GM18520 (cell line): ENCODE data around the gene NEURL4.

Experiments
- ATAC-seq: cut with Tn5 transposase; IDR thresholded peaks from one replicate; pipeline ENCODE4 v1.9.1; 2021; ENCODE audit not compliant: unreplicated experiment

The NEURL4 gene

DNA sequence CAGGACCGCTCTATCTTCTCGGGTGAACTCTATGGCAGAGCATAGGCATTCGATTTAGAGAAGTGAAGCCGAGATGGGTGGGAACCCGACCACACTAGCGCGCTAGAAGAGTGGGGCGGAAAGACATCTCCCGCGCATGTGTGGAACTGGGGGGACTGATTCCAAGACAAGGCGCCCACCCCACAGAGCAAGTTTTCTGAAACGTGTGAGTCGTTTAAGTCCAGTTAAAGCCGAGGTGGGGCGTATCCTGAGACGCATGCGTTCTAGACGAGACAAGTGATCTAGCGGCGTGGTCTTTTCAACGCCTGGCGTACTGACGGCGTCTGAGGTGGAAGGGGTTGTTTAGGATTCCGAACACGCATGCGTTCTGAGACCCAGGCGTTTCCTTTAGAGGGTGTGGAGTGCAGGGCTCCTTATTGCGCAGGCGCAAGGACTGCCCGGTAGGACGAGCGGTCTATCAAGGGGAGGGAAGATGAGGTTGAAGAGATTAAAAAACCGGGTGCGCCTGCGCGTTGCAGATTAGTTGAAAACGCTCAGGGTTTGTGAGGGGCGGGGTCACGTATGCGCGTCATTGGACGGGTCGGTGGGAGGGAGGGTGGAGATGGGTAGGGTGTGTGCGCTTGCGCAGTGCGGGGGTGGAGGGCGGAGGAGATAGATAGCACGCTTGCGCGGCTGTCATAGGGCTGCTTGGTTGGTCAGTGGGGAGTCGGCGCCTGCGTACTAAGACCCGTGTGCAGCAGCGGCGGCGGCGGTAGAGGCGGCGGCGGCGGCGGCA lies 22.0 kb downstream of the NEURL4 start, which contains the start of gene EIF5A:
EIF5A (plus strand) TSS at position 718 of the 775 bp plus-strand sequence. CDS start 2,008 bp downstream, outside the sequence.
- peak; percentile 62 for ATAC-seq

GRCh38 chr17:7304179-7304578 lies 25.0 kb downstream of the NEURL4 start:
- ATAC-seq = no peak

- no peak for ATAC-seq
These were observed 32.8 kb downstream of the NEURL4 start for GRCh38 chr17:7296189-7296861.

DNA sequence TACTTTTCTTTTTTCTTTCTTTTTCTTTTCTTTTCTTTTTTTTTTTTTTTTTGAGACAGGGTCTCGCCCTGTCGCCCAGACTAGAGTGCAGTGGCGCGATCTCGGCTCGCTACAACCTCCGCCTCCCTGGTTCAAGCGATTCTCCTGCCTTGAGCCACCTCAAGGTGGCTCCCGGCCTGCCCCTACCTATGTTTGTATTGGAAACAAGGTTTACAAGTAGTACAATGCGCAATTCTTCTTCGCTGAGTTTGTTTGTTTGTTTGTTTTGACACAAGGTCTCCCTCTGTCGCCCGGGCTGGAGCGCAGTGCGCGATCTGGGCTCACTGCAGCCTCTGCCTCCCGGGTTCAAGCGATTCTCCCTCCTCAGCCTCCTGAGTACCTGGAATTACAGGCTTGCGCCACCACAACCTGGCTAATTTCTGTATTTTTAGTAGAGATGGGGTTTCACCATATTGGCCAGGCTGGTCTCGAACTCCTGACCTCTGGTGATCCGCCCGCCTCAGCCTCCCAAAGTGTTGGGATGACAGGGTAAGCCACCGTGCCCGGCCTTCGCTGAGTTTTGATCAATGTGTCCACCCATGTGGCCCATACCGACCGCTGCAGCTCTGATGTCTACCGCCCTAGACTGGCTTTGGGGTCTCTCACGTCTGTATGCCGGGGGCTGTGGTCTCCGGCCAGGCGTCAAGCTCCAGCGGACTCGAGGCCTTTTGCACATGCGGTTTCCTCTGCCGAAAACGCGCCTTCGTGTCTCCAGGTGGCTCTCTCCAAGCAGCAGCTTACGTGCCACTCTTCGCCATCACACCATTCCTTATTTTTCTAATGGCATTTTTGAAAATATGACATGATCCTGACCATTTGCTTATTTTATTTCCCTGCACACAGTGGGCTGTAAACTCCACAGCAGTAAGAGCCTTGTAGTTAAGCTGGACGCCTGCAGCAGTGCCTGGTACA lies 33.6 kb downstream of the NEURL4 start:
- ATAC-seq = no peak

GRCh38 chr17:7294614-7295153 lies 34.5 kb downstream of the NEURL4 start, which contains the start of gene YBX2:
Gene YBX2, minus strand, starts transcription at chr17:7294639. Its CDS starts 139 bp downstream, at chr17:7294500.
- ATAC-seq = no peak

GRCh38 chr17:7293816-7294613 lies 35.1 kb downstream of the NEURL4 start:
- ATAC-seq = no peak

DNA sequence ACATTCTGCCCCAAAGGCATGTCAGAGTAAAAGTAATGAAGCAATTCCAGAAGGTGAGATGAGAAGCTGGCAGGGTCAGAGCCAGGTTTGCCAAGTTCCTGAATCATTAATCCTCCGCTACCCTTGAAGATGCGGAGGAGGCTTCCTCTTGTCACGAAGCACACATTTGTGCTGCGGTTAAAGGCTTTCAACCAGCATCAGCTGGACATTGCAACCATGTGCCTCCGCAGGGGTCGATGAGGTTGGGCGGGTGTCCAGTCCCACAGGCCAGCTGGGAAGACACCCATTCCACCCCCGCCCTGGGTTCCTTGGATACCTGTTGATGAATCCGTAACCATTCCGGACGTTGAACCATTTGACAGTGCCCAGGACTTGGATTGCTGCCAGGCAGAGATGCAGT lies 36.0 kb downstream of the NEURL4 start:
- no peak for ATAC-seq

DNA sequence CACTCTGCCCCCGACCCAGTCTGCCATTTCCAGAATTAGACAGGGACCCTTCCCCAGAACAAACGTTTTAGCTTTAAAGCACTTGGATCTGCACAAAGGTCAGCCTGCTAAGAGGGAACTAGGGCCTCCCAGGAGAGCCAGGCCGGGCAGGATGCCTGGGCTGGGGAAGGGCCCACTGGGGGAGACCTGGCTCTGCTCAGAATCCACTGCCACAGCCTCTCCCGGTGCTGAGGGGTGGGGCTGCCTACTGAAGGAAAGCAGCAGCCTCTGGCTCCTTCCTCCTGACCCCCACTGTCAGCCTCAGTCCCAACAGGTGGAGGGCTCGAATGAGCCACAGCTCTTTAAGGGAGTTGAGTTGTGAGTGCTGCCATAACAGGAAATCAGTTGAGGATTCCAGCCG lies 36.4 kb downstream of the NEURL4 start:
- ATAC-seq = no peak

DNA sequence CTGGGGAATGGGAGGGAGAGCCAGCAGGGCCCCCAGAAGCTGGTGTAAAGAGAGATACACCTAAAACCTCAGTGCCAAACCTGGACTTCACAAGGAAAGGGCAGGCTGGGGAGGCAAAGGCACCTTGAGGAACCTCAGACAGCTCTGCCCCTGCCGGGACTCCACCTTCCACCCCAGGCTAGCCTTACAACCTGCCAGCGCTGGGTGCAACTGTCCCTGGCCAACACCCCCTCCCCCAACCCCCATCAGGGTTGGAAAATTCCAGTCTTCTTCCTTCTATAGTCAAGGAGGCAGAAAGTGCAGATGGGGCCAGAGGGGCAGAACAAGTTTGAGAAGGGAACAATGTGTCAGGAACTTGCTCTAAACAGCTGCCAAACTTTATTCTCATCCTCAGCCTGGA lies 36.9 kb downstream of the NEURL4 start:
- ATAC-seq = no peak

DNA sequence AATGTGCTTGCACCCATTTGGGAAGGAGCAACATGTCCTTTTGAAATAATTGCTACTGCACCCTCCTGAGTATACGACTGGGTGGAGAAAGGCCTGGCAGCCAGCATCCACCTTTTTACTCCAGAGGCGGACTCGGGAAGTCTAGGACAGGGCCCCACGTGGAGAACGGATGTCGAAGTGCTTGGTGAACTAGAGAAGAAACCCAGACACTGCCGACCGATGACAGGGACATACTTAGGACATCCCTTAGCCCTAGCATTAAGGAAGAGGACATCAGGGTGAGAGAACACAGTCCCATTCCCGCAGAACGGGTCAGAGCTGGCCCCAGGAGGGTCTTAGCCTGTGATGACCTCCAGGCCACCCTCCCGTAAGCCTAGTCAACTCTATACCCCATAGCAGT lies 38.5 kb downstream of the NEURL4 start:
- ATAC-seq = no peak

GRCh38 chr17:7290166-7290565 lies 39.0 kb downstream of the NEURL4 start:
- ATAC-seq = no peak

DNA sequence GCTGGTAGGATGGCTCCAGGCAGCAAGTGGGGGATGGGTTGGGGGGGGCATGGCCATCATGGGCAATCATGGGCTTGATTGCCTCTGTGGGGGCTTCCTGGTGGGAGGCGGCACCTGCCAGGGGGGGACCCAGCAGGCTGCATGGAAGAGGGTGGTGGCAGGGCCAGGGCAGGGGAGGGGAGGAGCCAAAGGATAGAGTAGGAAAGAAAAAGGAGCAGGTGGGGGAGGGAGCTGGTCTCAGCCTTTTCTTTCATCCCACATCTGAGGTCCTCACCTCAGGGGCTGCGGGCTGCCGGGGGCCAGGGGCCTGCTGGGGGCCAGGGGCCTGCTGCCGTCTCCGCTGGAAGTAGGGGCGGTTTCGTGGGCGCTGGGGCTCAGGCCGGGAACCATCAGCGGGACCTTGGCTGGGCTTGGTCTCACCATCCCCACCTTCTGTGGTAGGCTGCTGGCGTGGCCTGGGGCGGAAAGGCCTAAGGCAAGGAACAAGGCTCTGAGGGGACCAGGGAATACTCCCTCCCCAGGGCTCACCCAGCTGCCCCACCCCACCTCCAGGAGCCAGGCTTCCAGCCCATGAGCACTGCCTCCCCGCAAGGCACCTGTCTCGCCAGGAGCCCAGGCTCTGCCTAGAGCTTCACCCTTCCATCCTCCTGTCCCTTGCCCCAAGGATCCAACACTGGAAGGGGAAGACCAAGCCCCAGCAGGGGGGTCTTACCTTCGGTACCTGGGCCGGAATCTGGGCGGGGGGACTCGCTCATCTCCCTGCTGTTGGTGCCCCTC lies 39.7 kb downstream of the NEURL4 start:
- no peak for ATAC-seq

DNA sequence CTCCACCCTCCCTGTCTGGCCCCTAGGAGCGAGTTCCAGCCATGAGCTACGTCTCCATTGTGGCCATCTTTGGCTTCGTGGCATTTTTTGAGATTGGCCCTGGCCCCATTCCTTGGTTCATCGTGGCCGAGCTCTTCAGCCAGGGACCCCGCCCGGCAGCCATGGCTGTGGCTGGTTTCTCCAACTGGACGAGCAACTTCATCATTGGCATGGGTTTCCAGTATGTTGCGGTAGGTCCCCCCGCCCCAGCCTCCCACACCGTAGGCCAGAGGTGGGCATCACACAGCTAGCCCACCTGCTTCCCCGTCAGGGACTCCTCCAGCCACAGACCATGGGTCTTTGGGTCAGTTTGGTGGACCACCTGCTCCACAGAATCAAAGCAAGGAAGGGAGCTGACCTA lies 43.5 kb downstream of the NEURL4 start:
- no peak for ATAC-seq

- no peak for ATAC-seq
These were observed 44.2 kb downstream of the NEURL4 start for GRCh38 chr17:7284911-7285310.

DNA sequence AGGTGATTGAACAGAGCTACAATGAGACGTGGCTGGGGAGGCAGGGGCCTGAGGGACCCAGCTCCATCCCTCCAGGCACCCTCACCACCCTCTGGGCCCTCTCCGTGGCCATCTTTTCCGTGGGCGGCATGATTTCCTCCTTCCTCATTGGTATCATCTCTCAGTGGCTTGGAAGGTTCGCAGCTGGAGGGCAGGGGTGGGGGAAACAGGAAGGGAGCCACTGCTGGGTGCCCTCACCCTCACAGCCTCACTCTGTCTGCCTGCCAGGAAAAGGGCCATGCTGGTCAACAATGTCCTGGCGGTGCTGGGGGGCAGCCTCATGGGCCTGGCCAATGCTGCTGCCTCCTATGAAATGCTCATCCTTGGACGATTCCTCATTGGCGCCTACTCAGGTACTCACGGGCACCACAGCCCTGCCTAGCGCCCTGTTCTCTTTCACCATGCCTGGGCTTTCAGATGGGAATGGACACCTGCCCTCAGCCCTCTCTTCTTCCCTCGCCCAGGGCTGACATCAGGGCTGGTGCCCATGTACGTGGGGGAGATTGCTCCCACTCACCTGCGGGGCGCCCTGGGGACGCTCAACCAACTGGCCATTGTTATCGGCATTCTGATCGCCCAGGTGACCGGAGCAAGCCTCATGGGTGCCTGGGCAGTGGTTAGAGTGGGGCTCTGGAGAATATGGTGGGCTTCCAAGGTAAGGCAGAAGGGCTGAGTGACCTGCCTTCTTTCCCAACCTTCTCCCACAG lies 45.5 kb downstream of the NEURL4 start:
- no peak for ATAC-seq

DNA sequence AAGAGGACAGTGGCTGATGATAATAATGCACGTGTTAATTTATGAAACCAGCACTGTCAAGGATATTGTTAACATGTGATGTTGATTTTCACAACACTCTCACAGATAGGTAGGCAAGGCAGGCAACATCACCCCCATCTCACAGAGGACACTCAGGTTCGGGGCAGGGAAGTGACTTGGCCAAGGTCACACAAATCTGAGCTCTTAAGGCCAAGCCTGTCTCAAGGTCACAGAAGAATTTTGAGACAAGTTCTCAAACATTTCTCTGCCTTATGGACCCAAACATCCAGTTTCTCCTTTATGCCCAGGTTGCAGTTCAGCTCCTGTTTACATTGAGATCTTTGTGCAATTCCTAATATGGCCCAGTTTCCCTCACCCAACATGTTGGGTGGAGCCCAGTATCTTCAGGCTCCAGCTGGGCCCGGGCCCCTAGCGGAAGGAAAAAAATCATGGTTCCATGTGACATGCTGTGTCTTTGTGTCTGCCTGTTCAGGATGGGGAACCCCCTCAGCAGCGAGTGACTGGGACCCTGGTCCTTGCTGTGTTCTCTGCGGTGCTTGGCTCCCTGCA lies 46.3 kb downstream of the NEURL4 start:
- no peak for ATAC-seq

- no peak for ATAC-seq
These were observed 47.0 kb downstream of the NEURL4 start for GRCh38 chr17:7281953-7282751.
